ENCODE results near the gene IDI2.

Gene IDI2

GRCh38 chr10:1003884-1004670 is 21.6 kb downstream of the IDI2 start:
- no peak for DNase-seq

- DNase-seq: no peak
These were observed 23.1 kb downstream of the IDI2 start for GRCh38 chr10:1002425-1003006.

GRCh38 chr10:997266-998022 is 28.2 kb downstream of the IDI2 start:
- DNase-seq: no peak

GRCh38 chr10:996031-996430 is 29.6 kb downstream of the IDI2 start:
- DNase-seq: no peak

GRCh38 chr10:995559-995926 is 30.1 kb downstream of the IDI2 start:
- no peak for DNase-seq

GRCh38 chr10:994836-995558 is 30.7 kb downstream of the IDI2 start:
- DNase-seq: no peak

GRCh38 chr10:992871-993270 is 32.8 kb downstream of the IDI2 start:
- DNase-seq: no peak

- DNase-seq: no peak
These were observed 33.2 kb downstream of the IDI2 start for GRCh38 chr10:992467-992866.

- no peak for DNase-seq
These were observed 34.9 kb downstream of the IDI2 start for GRCh38 chr10:990808-991207.

GRCh38 chr10:988667-989545 is 36.8 kb downstream of the IDI2 start:
- no peak for DNase-seq

GRCh38 chr10:987870-988666 is 37.6 kb downstream of the IDI2 start, which contains the start of gene GTPBP4:
GTPBP4 (plus strand) TSS chr10:988434; CDS start chr10:988480, 46 bp downstream.
- DNase-seq: peak; percentile 98

- no peak for DNase-seq
These were observed 38.1 kb downstream of the IDI2 start for GRCh38 chr10:987620-987869.

- no peak for DNase-seq
These were observed 38.6 kb downstream of the IDI2 start for GRCh38 chr10:986881-987619.

GRCh38 chr10:986137-986825 is 39.4 kb downstream of the IDI2 start:
- no peak for DNase-seq

GRCh38 chr10:985361-985760 is 40.3 kb downstream of the IDI2 start:
- no peak for DNase-seq

GRCh38 chr10:983971-984655 is 41.5 kb downstream of the IDI2 start:
- no peak for DNase-seq

GRCh38 chr10:983401-983800 is 42.3 kb downstream of the IDI2 start:
- DNase-seq: no peak

- no peak for DNase-seq
These were observed 45.1 kb downstream of the IDI2 start for GRCh38 chr10:980468-981093.

- DNase-seq: no peak
These were observed 46.7 kb downstream of the IDI2 start for GRCh38 chr10:978826-979421.

Data from right forelimb (tissue), 1 donor.